K562 (cell line): Measurements from ENCODE around the gene NTS. TPM values are rescaled to one million over a fixed set of nuclear protein-coding genes. Genes with fewer than 3 reads are reported as not detected.

Experiments
- ATAC-seq: fragments of 200-7000 bp; cut with Tn5 transposase; 3 replicates; pipeline ENCODE4 v1.9.1; 2020; ENCODE audit warnings: moderate library complexity
- BruUV-seq: library from RNA; stranded (reverse); fragments of 400-500 nt; replicated peaks from 2 replicates; lab custom pipeline; 2021; lab: Mats Ljungman, UMichigan
- CTCF ChIA-PET: fragments of 300-600 bp; formaldehyde crosslinking; extraction: SDS; loops from one replicate; lab custom pipeline; 2021; ENCODE audit warnings: low intra/inter-chr PET ratio; lab: Yijun Ruan, JAX
- POLR2A ChIA-PET: fragments of 300-600, 350-650 bp; sonication (Branson Sonifier 250); formaldehyde crosslinking; extraction: SDS; loops from one replicate; lab custom pipeline; 2021; ENCODE audit warnings: antibody characterized with exemption, inconsistent platforms; lab: Yijun Ruan, JAX
- DNase-seq, 4 experiments: peaks; one replicate each; pipeline versions ENCODE4 v3.0.0 to v3.0.0-alpha.2; 2011 to 2018; ENCODE audit warnings: low spot score in 3 of 4, mixed read lengths in 3 of 4; ENCODE audit errors: extremely low read depth in 1 of 4
- FAIRE-seq: peaks from 2 replicates; lab custom pipeline; 2011; peaks lifted over from hg19 to GRCh38; lab: Jason Lieb, UNC
- H2AFZ ChIP-seq: 2 replicates; pipeline ENCODE4 v1.6.0; 2011; ENCODE audit warnings: low read depth, low read length, control low read depth, inconsistent platforms
- H3K27ac ChIP-seq: fragments of 200-600 bp; 3 replicates; pipeline ENCODE4 v1.8.0; 2011; ENCODE audit warnings: low read depth, mild to moderate bottlenecking, control low read depth, inconsistent platforms, low read length, moderate library complexity, mixed read lengths; ENCODE audit errors: extremely low read depth
- H3K27me3 ChIP-seq, 2 experiments: fragments of 300-600 bp in 1 of 2; 2 replicates in 1 of 2; 3 replicates in 1 of 2; pipeline versions ENCODE4 v1.6.0 to v1.8.0; 2011; ENCODE audit warnings: inconsistent platforms in 2 of 2, low read length in 2 of 2, mild to moderate bottlenecking in 1 of 2, mixed read lengths in 1 of 2, moderate library complexity in 1 of 2; ENCODE audit not compliant: control insufficient read depth in 2 of 2, insufficient read depth in 2 of 2
- H3K36me3 ChIP-seq: fragments of 300-600 bp; 3 replicates; pipeline ENCODE4 v1.8.0; 2011; ENCODE audit warnings: mild to moderate bottlenecking, low read length, inconsistent platforms; ENCODE audit not compliant: control insufficient read depth, insufficient read depth
- H3K4me1 ChIP-seq, 2 experiments: fragments of 200-600 bp in 1 of 2; replicated peaks in 1 of 2; 2 replicates in 1 of 2; 3 replicates in 1 of 2; pipeline versions ENCODE4 v1.5.1 to v1.8.0; 2011; ENCODE audit warnings: inconsistent platforms in 2 of 2, low read length in 2 of 2, mild to moderate bottlenecking in 1 of 2, mixed read lengths in 1 of 2, moderate library complexity in 1 of 2; ENCODE audit not compliant: control insufficient read depth in 2 of 2, insufficient read depth in 2 of 2
- H3K4me2 ChIP-seq: 2 replicates; pipeline ENCODE4 v1.6.1; 2011; ENCODE audit warnings: low read length, control low read depth, inconsistent platforms, mixed read lengths; ENCODE audit not compliant: insufficient read depth
- H3K4me3 ChIP-seq: fragments of 200-600 bp; sonication (generic), shearing (Covaris generic); 2 replicates; pipeline ENCODE4 v1.5.1; 2016; ENCODE audit warnings: control low read depth, inconsistent platforms
- H3K79me2 ChIP-seq: fragments of 200-600 bp; 3 replicates; pipeline ENCODE4 v1.8.0; 2011; ENCODE audit warnings: low read length, inconsistent platforms; ENCODE audit not compliant: control insufficient read depth, insufficient read depth
- H3K9ac ChIP-seq, 2 experiments: 2 replicates each; pipeline versions ENCODE4 v1.6.0 to v1.6.1; 2011; ENCODE audit warnings: low read depth in 2 of 2, low read length in 2 of 2, control low read depth in 1 of 2, inconsistent platforms in 1 of 2, mild to moderate bottlenecking in 1 of 2, mixed read lengths in 1 of 2; ENCODE audit not compliant: insufficient read depth in 1 of 2
- H3K9me1 ChIP-seq: one replicate; pipeline ENCODE4 v1.6.0; 2011; ENCODE audit warnings: inconsistent platforms, mild to moderate bottlenecking, low read length, moderate library complexity; ENCODE audit not compliant: control insufficient read depth, insufficient read depth
- H3K9me3 ChIP-seq: replicated peaks from 2 replicates; pipeline ENCODE4 v1.5.1; 2011; ENCODE audit warnings: low read depth, low read length, inconsistent platforms; ENCODE audit not compliant: control insufficient read depth, insufficient read depth
- H4K20me1 ChIP-seq: replicated peaks from 2 replicates; pipeline ENCODE4 v1.6.1; 2011; ENCODE audit warnings: low read length, inconsistent platforms, mixed read lengths; ENCODE audit not compliant: control insufficient read depth, insufficient read depth
- CTCF ChIP-seq, 3 experiments: IDR thresholded peaks in 2 of 3; conservative IDR thresholded peaks in 1 of 3; 2 replicates each; pipeline ENCODE4 v1.5.1; 2011 to 2012; ENCODE audit warnings: low read length in 3 of 3, mild to moderate bottlenecking in 3 of 3, control low read depth in 2 of 3, improper control_type of control experiment in 1 of 3, inconsistent platforms in 1 of 3, low read depth in 1 of 3, mixed read lengths in 1 of 3, moderate library complexity in 1 of 3; ENCODE audit not compliant: insufficient read depth in 2 of 3
- GATAD2B ChIP-seq: fragments of 450-650 bp; IDR thresholded peaks from 2 replicates; pipeline ENCODE4 v1.6.1; 2017; ENCODE audit warnings: mild to moderate bottlenecking, borderline replicate concordance
- NCOA2 ChIP-seq, 2 experiments: fragments of 450-650 bp; IDR thresholded peaks; 2 replicates each; pipeline ENCODE4 v1.6.1; 2018; ENCODE audit warnings: mild to moderate bottlenecking in 2 of 2, moderate library complexity in 1 of 2; ENCODE audit not compliant: partially characterized antibody in 2 of 2
- RAD21 ChIP-seq, 2 experiments: fragments of 250-450 bp in 1 of 2; fragments of 450-650 bp in 1 of 2; sonication (Bioruptor Pico) in 1 of 2; formaldehyde crosslinking in 1 of 2; IDR thresholded peaks in 1 of 2; conservative IDR thresholded peaks in 1 of 2; 2 replicates each; pipeline versions ENCODE4 v1.4.0 to v1.8.0; 2020 to 2022; ENCODE audit warnings: mild to moderate bottlenecking in 2 of 2, moderate library complexity in 1 of 2
- WGBS: fragments of 100-300 bp; shearing (Covaris generic); methylation state at CpG from one replicate; pipeline ENCODE4 v1.1.6; 2016; ENCODE audit warnings: low coverage, mixed read lengths; ENCODE audit not compliant: insufficient coverage; ENCODE audit errors: missing lambda C conversion rate; 5-methylcytosine and 5-hydroxymethylcytosine counted together
- in situ Hi-C: fragments of 300-500 bp; cut with MboI; formaldehyde crosslinking; loops from 4 replicates; pipeline ENCODE4 v1.15.0; 2018; ENCODE audit warnings: inconsistent platforms, mixed read lengths
- intact Hi-C: fragments of 100-400 bp; cut with micrococcal nuclease; formaldehyde crosslinking; loops from 2 replicates; pipeline ENCODE4 v1.14.2; 2022
- polyA plus RNA-seq, 8 experiments: library from polyadenylated mRNA; depleted of rRNA in 4 of 8; stranded (reverse) in 5 of 8; unstranded in 3 of 8; fragments of >200 nt; fragmentation: Nextera tagmentation in 2 of 8; fragmentation: Illumina TruSeq in 1 of 8; extraction: Ambion mirVana in 2 of 8; extraction: Trizol in 1 of 8; gene quantifications; 2 replicates each; pipeline versions ENCODE4 v1.2.1 to v1.2.3, GENCODE V29; 2011 to 2014; ENCODE audit warnings: inconsistent platforms in 1 of 8, missing spikeins in 1 of 8
- total RNA-seq, 7 experiments: library from RNA; depleted of rRNA in 6 of 7; stranded (reverse); fragments of >200 nt in 6 of 7; fragmentation: Illumina TruSeq in 2 of 7; extraction: Trizol in 2 of 7; gene quantifications; 2 replicates each; pipeline versions ENCODE4 v1.2.1 to v1.2.3, GENCODE V29; 2011 to 2021; ENCODE audit warnings: low replicate concordance in 1 of 7

The NTS gene
- total and polyA plus RNA-seq, 9 of the 15 experiments (the other 6 are each of a cell fraction or from before 2014, with no cell fraction given) = 0.09 to 3.4 (median 0.18) TPM; not detected in 2

GRCh38 chr12:85872497-85873091 is 1.5 kb upstream of the NTS start:
- H3K4me2 ChIP-seq = no peak overlapping the region
- in situ Hi-C loops = no loop called here
- peak; percentile 63 for FAIRE-seq

More at GRCh38 chr12:85872497-85873091, 1.5 kb upstream of the NTS start:
- intact Hi-C loops = loop anchor here (5.0 to 10.0 kb wide), 2 partner anchors 408 to 1000 kb away; no protein-coding TSS in a partner anchor
- Histone ChIP-seq H3K4me3 (no peak overlapping the region), H3K36me3 (no peaks in the 10 kb centered on the region), H3K9ac (no peak overlapping the region), H4K20me1 (no peaks in the 10 kb centered on the region), H3K9me1 (no peaks in the 10 kb centered on the region), H3K27ac (no peak overlapping the region), H3K4me1 (no peaks in the 10 kb centered on the region), H3K79me2 (no peaks in the 10 kb centered on the region), H2AFZ (no peak overlapping the region), H3K27me3 (no peaks in the 10 kb centered on the region), H3K9me3 (no peaks in the 10 kb centered on the region)
- ATAC-seq (no peak), DNase-seq (peak in 2 of 4 experiments; percentile 2 to 46)
- BruUV-seq = no TSS peak
- ChIA-PET CTCF (no interaction called here), POLR2A (no interaction called here)
- 5% methylated on average over 3 of the region's 3 CpGs for WGBS
- TF ChIP-seq RAD21 (CRISPR knock-in tag; conservative IDR thresholded peaks at IDR 0.05 in 1 of 2, IDR thresholded peaks at IDR 0.05 in 1 of 2) (peak; percentile 21 to 57; a peak in 2 of 4 replicates), CTCF (IDR thresholded peaks at IDR 0.05 in 2 of 3, conservative IDR thresholded peaks at IDR 0.05 in 1 of 3; ENCODE audit: insufficient read depth in 2 of 3, low read depth in 1 of 3, low read length in 3 of 3) (peak in 2 of 3 experiments; percentile 50 to 56; a peak in 4 of 6 replicates), GATAD2B (no peak), NCOA2 (IDR thresholded peaks at IDR 0.05; ENCODE audit: partially characterized antibody in 2 of 2) (no peak)
